ENCODE measurements around the gene GAS2L2. TPM values are rescaled to one million over a fixed set of nuclear protein-coding genes. Genes with fewer than 3 reads are reported as not detected.

The GAS2L2 gene
- total and polyA plus RNA-seq, 2 of the 8 experiments (the other 6 are each of a cell fraction or from before 2014, with no cell fraction given), result 0.09 to 0.13 TPM

DNA sequence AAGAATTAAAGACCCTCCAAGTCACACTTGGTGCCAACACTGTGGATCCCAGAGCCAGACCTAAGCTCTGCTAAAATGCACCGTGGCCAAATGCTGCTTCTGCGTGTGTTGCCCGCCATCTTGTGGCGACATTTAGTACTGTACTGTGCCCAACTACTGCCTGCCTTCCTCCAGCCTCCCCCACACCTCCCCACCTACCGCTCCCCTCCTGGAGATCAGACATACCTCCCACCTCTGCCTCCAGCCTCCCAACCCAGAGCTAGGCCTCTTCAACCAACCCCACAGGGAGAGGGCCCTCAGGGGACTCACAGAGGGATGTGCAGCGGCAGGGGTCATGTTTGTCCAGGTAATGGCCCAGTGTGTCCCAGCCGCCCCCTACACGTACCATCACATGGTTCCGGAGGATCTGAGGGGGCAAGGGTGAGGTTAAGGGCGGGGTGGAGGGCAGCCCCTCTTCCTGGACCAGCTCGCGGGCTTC lies 5.5 kb downstream of the GAS2L2 start:
- Histone ChIP-seq H4K20me1 (replicated peaks in 1 of 2; ENCODE audit: control insufficient read depth in 1 of 2, insufficient read depth in 2 of 2, low read length in 2 of 2) (peaks cover 0 to 2% of the 10 kb centered on the region in 2 experiments), H4K5ac (ENCODE audit: insufficient read length, low read depth, low read length) (no peak overlapping the region), H3K18ac (ENCODE audit: extremely low read depth, low read length) (no peak overlapping the region), H3K27me3 (replicated peaks in 1 of 4; ENCODE audit: control insufficient read depth in 3 of 4, extremely low read depth in 1 of 4, insufficient read depth in 3 of 4, low read length in 3 of 4) (peaks cover 2 to 19% (median 15%) of the 10 kb centered on the region in 4 experiments), H3K4me1 (replicated peaks in 1 of 4; ENCODE audit: control insufficient read depth in 3 of 4, insufficient read depth in 4 of 4, low read length in 3 of 4) (peaks cover 0 to 11% (median 4%) of the 10 kb centered on the region in 4 experiments; a peak in 4 of 7 replicates), H3K4me2 (ENCODE audit: insufficient read depth in 1 of 2, low read depth in 2 of 2, low read length in 2 of 2) (no peak overlapping the region), H4K8ac (ENCODE audit: extremely low read depth, insufficient read depth, low read length) (no peak overlapping the region), H3K56ac (replicated peaks; ENCODE audit: insufficient read length, low read depth, low read length) (no peak overlapping the region), H3K23me2 (ENCODE audit: low read depth, low read length) (no peaks in the 10 kb centered on the region), H2BK20ac (ENCODE audit: low read length) (no peak overlapping the region), H3K36me3 (ENCODE audit: control insufficient read depth in 2 of 4, insufficient read depth in 4 of 4, low read length in 3 of 4) (no peaks in the 10 kb centered on the region), H3K23ac (ENCODE audit: insufficient read length) (no peak overlapping the region), H2BK5ac (ENCODE audit: low read depth, low read length) (no peak overlapping the region), H3K14ac (ENCODE audit: insufficient read length) (no peak overlapping the region), H2BK15ac (ENCODE audit: low read length) (no peak overlapping the region), H2AFZ (ENCODE audit: low read length) (no peak overlapping the region), H3K79me1 (ENCODE audit: low read depth, low read length) (no peaks in the 10 kb centered on the region), H3K4ac (replicated peaks; ENCODE audit: insufficient read length, low read depth, low read length) (no peak overlapping the region), H3K9ac (replicated peaks in 1 of 4; ENCODE audit: extremely low read depth in 1 of 4, low read depth in 3 of 4, low read length in 3 of 4) (no peak overlapping the region), H3K4me3 (ENCODE audit: extremely low read depth in 1 of 4, insufficient read depth in 2 of 4, low read depth in 3 of 4, low read length in 4 of 4) (no peak overlapping the region), H2AK5ac (ENCODE audit: low read depth, low read length) (no peak overlapping the region), H3K79me2 (ENCODE audit: control insufficient read depth in 1 of 2, insufficient read depth in 2 of 2, low read length in 2 of 2) (no peaks in the 10 kb centered on the region), H4K91ac (replicated peaks; ENCODE audit: insufficient read length, low read length) (no peak overlapping the region), H2BK120ac (replicated peaks; ENCODE audit: low read depth, low read length) (no peak overlapping the region), H2BK12ac (ENCODE audit: low read depth, low read length) (no peak overlapping the region), H3K9me3 (ENCODE audit: insufficient read depth in 2 of 2, low read depth in 1 of 2, low read length in 1 of 2) (no peaks in the 10 kb centered on the region), H3K27ac (ENCODE audit: low read depth, low read length) (no peak overlapping the region)
- DNase-seq (ENCODE audit: low read depth in 1 of 2, low spot score in 2 of 2), result peak in 1 of 2 experiments; percentile 92
- TF ChIP-seq, protein P1, sequence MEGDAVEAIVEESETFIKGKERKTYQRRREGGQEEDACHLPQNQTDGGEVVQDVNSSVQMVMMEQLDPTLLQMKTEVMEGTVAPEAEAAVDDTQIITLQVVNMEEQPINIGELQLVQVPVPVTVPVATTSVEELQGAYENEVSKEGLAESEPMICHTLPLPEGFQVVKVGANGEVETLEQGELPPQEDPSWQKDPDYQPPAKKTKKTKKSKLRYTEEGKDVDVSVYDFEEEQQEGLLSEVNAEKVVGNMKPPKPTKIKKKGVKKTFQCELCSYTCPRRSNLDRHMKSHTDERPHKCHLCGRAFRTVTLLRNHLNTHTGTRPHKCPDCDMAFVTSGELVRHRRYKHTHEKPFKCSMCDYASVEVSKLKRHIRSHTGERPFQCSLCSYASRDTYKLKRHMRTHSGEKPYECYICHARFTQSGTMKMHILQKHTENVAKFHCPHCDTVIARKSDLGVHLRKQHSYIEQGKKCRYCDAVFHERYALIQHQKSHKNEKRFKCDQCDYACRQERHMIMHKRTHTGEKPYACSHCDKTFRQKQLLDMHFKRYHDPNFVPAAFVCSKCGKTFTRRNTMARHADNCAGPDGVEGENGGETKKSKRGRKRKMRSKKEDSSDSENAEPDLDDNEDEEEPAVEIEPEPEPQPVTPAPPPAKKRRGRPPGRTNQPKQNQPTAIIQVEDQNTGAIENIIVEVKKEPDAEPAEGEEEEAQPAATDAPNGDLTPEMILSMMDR (IDR thresholded peaks at IDR 0.05; ENCODE audit: control extremely low read depth in 1 of 3, insufficient read depth in 1 of 3, low read depth in 1 of 3, low read length in 3 of 3), result peak; percentile 90 to 98 (median 95)
- peak; percentile 95 to 98 for TF ChIP-seq RAD21 (IDR thresholded peaks at IDR 0.05 in 1 of 2, conservative IDR thresholded peaks at IDR 0.05 in 1 of 2; ENCODE audit: low read depth in 2 of 2, low read length in 2 of 2)
- peak; percentile 47; the same call in 1 of the 2 replicates for TF ChIP-seq GABPA (IDR thresholded peaks at IDR 0.05; ENCODE audit: borderline replicate concordance, insufficient read depth, low read length)
- no peak for TF ChIP-seq SRF (IDR thresholded peaks at IDR 0.05; ENCODE audit: low read depth, low read length)
- TF ChIP-seq TEAD4 (IDR thresholded peaks at IDR 0.05; ENCODE audit: low read depth, low read length), result no peak
- TF ChIP-seq, protein P2, sequence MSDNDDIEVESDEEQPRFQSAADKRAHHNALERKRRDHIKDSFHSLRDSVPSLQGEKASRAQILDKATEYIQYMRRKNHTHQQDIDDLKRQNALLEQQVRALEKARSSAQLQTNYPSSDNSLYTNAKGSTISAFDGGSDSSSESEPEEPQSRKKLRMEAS (IDR thresholded peaks at IDR 0.05), result 0 out of 2 replicates have a peak, but pooled peaks have one; percentile 18
- no peak for TF ChIP-seq JUN (IDR thresholded peaks at IDR 0.05; ENCODE audit: low read depth, low read length)
- no peak for FAIRE-seq
- ChIA-PET POLR2A (ENCODE audit: partially characterized antibody) (interaction anchor here (1.0 to 2.0 kb wide), 4 partner anchors 16 to 136 kb away, joined by 3 to 5 read pairs (median 5); partner anchors contain the start of gene RASL10B), CTCF (ENCODE audit: partially characterized antibody) (interaction anchor here (0.7 to 8.4 kb wide), 61 partner anchors 8 to 628 kb away, joined by 3 to 166 read pairs (median 4); partner anchors contain the start of genes C17orf50, PEX12, RAD51D and RASL10B)
- WGBS, 2 experiments (ENCODE audit: extremely low coverage in 1 of 2, insufficient coverage in 1 of 2, insufficient read length in 1 of 2, insufficient replicate concordance in 2 of 2, low coverage in 1 of 2, low lambda C conversion rate in 2 of 2, missing lambda C conversion rate in 1 of 2), result 15% methylated on average over 6 of the region's 12 CpGs; no CpG with 5 or more reads in 1 of the 2 experiments
